Naive thymus-derived CD4-positive, alpha-beta T cell (primary cell): ENCODE measurements around the gene SFMBT2. TPM values are rescaled to one million over a fixed set of nuclear protein-coding genes. Genes with fewer than 3 reads are reported as not detected.

Experiments
- ATAC-seq: fragments of 150-1000 bp; cut with Tn5 transposase; 2 replicates; pipeline ENCODE4 v1.10.0; 2021; ENCODE audit warnings: mild to moderate bottlenecking, moderate library complexity
- CTCF ChIA-PET: fragments of 350-600 bp; sonication (Branson Sonifier 250); formaldehyde crosslinking; loops from one replicate; lab custom pipeline; 2021; ENCODE audit warnings: antibody characterized with exemption; lab: Charles Lee
- POLR2A ChIA-PET: fragments of 350-600 bp; sonication (Branson Sonifier 250); formaldehyde crosslinking; loops from one replicate; lab custom pipeline; 2021; ENCODE audit warnings: antibody characterized with exemption, inconsistent platforms; lab: Charles Lee
- DNase-seq, 9 donors: peaks; one replicate each; pipeline versions ENCODE4 v3.0.0 to v3.0.0-alpha.2; 2020 to 2022; ENCODE audit warnings: mixed read lengths in 1 of 9
- H3K27ac ChIP-seq: one replicate; pipeline ENCODE4 v1.7.0; 2013; ENCODE audit warnings: mild to moderate bottlenecking, low read depth, low read length, moderate library complexity
- H3K27me3 ChIP-seq, 2 donors: one replicate each; pipeline ENCODE4 v1.7.0; 2013; ENCODE audit warnings: low read length in 2 of 2, mild to moderate bottlenecking in 2 of 2, moderate library complexity in 2 of 2; ENCODE audit not compliant: control insufficient read depth in 2 of 2, insufficient read depth in 2 of 2
- H3K36me3 ChIP-seq, 3 experiments: 1 replicate in 2 of 3; 2 replicates in 1 of 3; pipeline ENCODE4 v1.7.0; 2013; ENCODE audit warnings: low read length in 3 of 3, mild to moderate bottlenecking in 3 of 3, moderate library complexity in 1 of 3; ENCODE audit not compliant: insufficient read depth in 3 of 3, control insufficient read depth in 2 of 3
- H3K4me1 ChIP-seq, 2 donors: one replicate each; pipeline ENCODE4 v1.7.0; 2013; ENCODE audit warnings: low read length in 2 of 2, mild to moderate bottlenecking in 2 of 2, moderate library complexity in 1 of 2; ENCODE audit not compliant: control insufficient read depth in 2 of 2, insufficient read depth in 2 of 2
- H3K4me3 ChIP-seq: 2 replicates; pipeline ENCODE4 v1.7.0; 2013; ENCODE audit warnings: mild to moderate bottlenecking, low read length
- H3K9me3 ChIP-seq, 3 experiments: 1 replicate in 2 of 3; 2 replicates in 1 of 3; pipeline ENCODE4 v1.7.0; 2013; ENCODE audit warnings: low read length in 3 of 3; ENCODE audit not compliant: control insufficient read depth in 2 of 3
- H3K27ac Mint-ChIP-seq, 9 donors: one replicate each; pipeline ENCODE4 v1.8.0; 2020 to 2022; ENCODE audit warnings: mixed read lengths in 9 of 9, mild to moderate bottlenecking in 8 of 9, moderate library complexity in 5 of 9, inconsistent platforms in 2 of 9
- H3K27me3 Mint-ChIP-seq, 5 donors: one replicate each; pipeline ENCODE4 v1.8.0; 2021 to 2022; ENCODE audit warnings: mixed read lengths in 5 of 5, mild to moderate bottlenecking in 1 of 5
- H3K36me3 Mint-ChIP-seq, 5 donors: one replicate each; pipeline ENCODE4 v1.8.0; 2020 to 2022; ENCODE audit warnings: mixed read lengths in 5 of 5, mild to moderate bottlenecking in 3 of 5, inconsistent platforms in 1 of 5
- H3K4me1 Mint-ChIP-seq, 7 donors: one replicate each; pipeline ENCODE4 v1.8.0; 2020 to 2022; ENCODE audit warnings: mixed read lengths in 7 of 7, mild to moderate bottlenecking in 3 of 7, inconsistent platforms in 1 of 7
- H3K4me3 Mint-ChIP-seq, 10 donors: one replicate each; pipeline ENCODE4 v1.8.0; 2020 to 2022; ENCODE audit warnings: mild to moderate bottlenecking in 10 of 10, mixed read lengths in 10 of 10, moderate library complexity in 6 of 10, inconsistent platforms in 2 of 10
- H3K9me3 Mint-ChIP-seq, 11 donors: one replicate each; pipeline ENCODE4 v1.8.0; 2020 to 2022; ENCODE audit warnings: mixed read lengths in 11 of 11, mild to moderate bottlenecking in 4 of 11, inconsistent platforms in 1 of 11, moderate library complexity in 1 of 11
- intact Hi-C, 2 donors: fragments of 100-400 bp; cut with micrococcal nuclease; formaldehyde crosslinking; loops; one replicate each; pipeline ENCODE4 v1.15.1; 2023
- polyA plus RNA-seq, 2 donors: library from polyadenylated mRNA; unstranded; fragments of 300-500 nt; fragmentation: Illumina TruSeq; gene quantifications; one replicate each; pipeline ENCODE4 v1.2.3, GENCODE V29; 2021
- total RNA-seq, 6 experiments: library from RNA in 5 of 6; stranded (reverse) in 5 of 6; gene quantifications; 1 replicate in 5 of 6; 2 replicates in 1 of 6; pipeline ENCODE4 v1.2.3 and lab custom pipeline; 2021 to 2026

The SFMBT2 gene
- total and polyA plus RNA-seq, 7 experiments from 2014 or later, result 7.4 to 50.9 (median 39.2) TPM

DNA sequence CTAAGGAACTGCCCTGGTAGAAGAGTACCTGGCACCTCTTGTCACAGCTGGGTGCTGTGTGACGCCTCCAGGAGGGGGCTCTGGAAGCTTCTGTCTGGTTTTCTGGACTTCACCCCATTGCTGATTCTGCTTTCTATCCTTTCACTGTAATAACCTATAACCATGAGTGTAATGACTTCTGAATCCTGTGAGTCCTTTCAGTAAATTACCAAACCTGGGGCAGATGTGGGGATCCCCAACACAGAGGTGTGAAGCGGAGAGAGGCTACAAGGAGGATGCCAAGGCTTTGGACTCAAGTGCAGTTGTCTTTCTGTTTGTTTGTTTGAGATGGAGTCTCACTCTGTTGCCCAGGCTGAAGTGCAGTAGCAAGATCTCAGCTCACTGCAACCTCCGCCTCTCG is 143.7 kb downstream of the SFMBT2 start:
- H3K27ac Mint-ChIP-seq, result peak overlapping the region in 8 of 9 donors; percentile 10 to 84 (median 68)
- H3K9me3 ChIP-seq, result no peaks in the 10 kb centered on the region
- no peak overlapping the region for H3K4me3 Mint-ChIP-seq
- CTCF ChIA-PET, result no interaction called here
- no peaks in the 10 kb centered on the region for H3K27me3 Mint-ChIP-seq
- intact Hi-C loops, result loop anchor here (5.0 to 10.0 kb wide), 3 partner anchors 145 to 218 kb away; no protein-coding TSS in a partner anchor
- H3K4me1 Mint-ChIP-seq, result peaks cover 20 to 50% (median 39%) of the 10 kb centered on the region in 7 donors
- DNase-seq (no peak), ATAC-seq (no peak)
- no peak overlapping the region for H3K27ac ChIP-seq
- H3K36me3 Mint-ChIP-seq, result peaks cover 8 to 26% (median 17%) of the 10 kb centered on the region in 5 donors
- peaks cover 0 to 8% (median 3%) of the 10 kb centered on the region in 11 donors for H3K9me3 Mint-ChIP-seq
- peaks cover 0 to 18% (median 0%) of the 10 kb centered on the region in 3 experiments for H3K36me3 ChIP-seq
- no peaks in the 10 kb centered on the region for H3K27me3 ChIP-seq
- POLR2A ChIA-PET, result interaction anchor here (1.8 kb wide), 1 partner anchor 11 kb away, joined by 5 read pairs; no protein-coding TSS in a partner anchor
- H3K4me1 ChIP-seq, result peaks cover 6 to 24% of the 10 kb centered on the region in 2 donors
- H3K4me3 ChIP-seq, result no peak overlapping the region

- peak overlapping the region in 5 of 9 donors; percentile 36 to 84 (median 76) for H3K27ac Mint-ChIP-seq
Measured at GRCh38 chr10:7265396-7266123, 145.3 kb downstream of the SFMBT2 start.

GRCh38 chr10:7264313-7264756 is 146.5 kb downstream of the SFMBT2 start:
- DNase-seq (no peak), ATAC-seq (no peak)
- CTCF ChIA-PET, result interaction anchor here (0.7 kb wide), 1 partner anchor 131 kb away, joined by 3 read pairs; no protein-coding TSS in a partner anchor
- Histone ChIP-seq H3K27ac (no peak overlapping the region), H3K4me1 (peaks cover 13 to 19% of the 10 kb centered on the region in 2 donors), H3K36me3 (peaks cover 0 to 18% (median 0%) of the 10 kb centered on the region in 3 experiments), H3K4me3 (no peak overlapping the region), H3K9me3 (no peaks in the 10 kb centered on the region), H3K27me3 (no peaks in the 10 kb centered on the region)
- Mint-ChIP-seq H3K9me3 (peaks cover 0 to under 1% (median 0%) of the 10 kb centered on the region in 11 donors), H3K4me1 (peaks cover 17 to 52% (median 38%) of the 10 kb centered on the region in 7 donors), H3K27me3 (no peaks in the 10 kb centered on the region), H3K36me3 (peaks cover 0 to 20% (median 6%) of the 10 kb centered on the region in 5 donors), H3K27ac (peak overlapping the region in 3 of 9 donors; percentile 36 to 84 (median 83)), H3K4me3 (no peak overlapping the region)
- POLR2A ChIA-PET, result no interaction called here
- intact Hi-C loops, result loop anchor here in 1 of 2 donors (10.0 kb wide), 1 partner anchor 220 kb away; no protein-coding TSS in a partner anchor

More at GRCh38 chr10:7265396-7266123, 145.3 kb downstream of the SFMBT2 start:
- Mint-ChIP-seq H3K36me3 (peaks cover 0 to 20% (median 8%) of the 10 kb centered on the region in 5 donors), H3K4me1 (peaks cover 16 to 52% (median 38%) of the 10 kb centered on the region in 7 donors), H3K4me3 (no peak overlapping the region), H3K27me3 (no peaks in the 10 kb centered on the region), H3K9me3 (peaks cover 0 to 3% (median 0%) of the 10 kb centered on the region in 11 donors)
- H3K27me3 ChIP-seq, result no peaks in the 10 kb centered on the region
- no peak for DNase-seq
- H3K36me3 ChIP-seq, result peaks cover 0 to 18% (median 0%) of the 10 kb centered on the region in 3 experiments
- no peak for ATAC-seq
- no peak overlapping the region for H3K4me3 ChIP-seq
- no peaks in the 10 kb centered on the region for H3K9me3 ChIP-seq
- no peak overlapping the region for H3K27ac ChIP-seq
- POLR2A ChIA-PET, result no interaction called here
- intact Hi-C loops, result loop anchor here (5.0 to 10.0 kb wide), 3 partner anchors 143 to 219 kb away; no protein-coding TSS in a partner anchor
- CTCF ChIA-PET, result interaction anchor here (0.6 to 0.9 kb wide), 2 partner anchors 19 to 345 kb away, joined by 3 read pairs; no protein-coding TSS in a partner anchor
- H3K4me1 ChIP-seq, result peaks cover 6 to 13% of the 10 kb centered on the region in 2 donors

- H3K9me3 Mint-ChIP-seq, result no peaks in the 10 kb centered on the region
- H3K36me3 ChIP-seq, result peaks cover 0 to 18% (median 0%) of the 10 kb centered on the region in 3 experiments
- no peak overlapping the region for H3K4me3 Mint-ChIP-seq
- H3K4me1 Mint-ChIP-seq, result peaks cover 22 to 52% (median 39%) of the 10 kb centered on the region in 7 donors
- no peaks in the 10 kb centered on the region for H3K27me3 Mint-ChIP-seq
- H3K4me1 ChIP-seq, result peaks cover 16 to 26% of the 10 kb centered on the region in 2 donors
- no peaks in the 10 kb centered on the region for H3K27me3 ChIP-seq
- intact Hi-C loops, result loop anchor here in 1 of 2 donors (10.0 kb wide), 1 partner anchor 221 kb away; no protein-coding TSS in a partner anchor
- CTCF ChIA-PET, result interaction anchor here (1.0 kb wide), 1 partner anchor 143 kb away, joined by 3 read pairs; no protein-coding TSS in a partner anchor
- no peak overlapping the region for H3K27ac ChIP-seq
- peaks cover 0 to 20% (median 4%) of the 10 kb centered on the region in 5 donors for H3K36me3 Mint-ChIP-seq
- no peak for ATAC-seq
- peak overlapping the region in 3 of 9 donors; percentile 24 to 84 (median 83) for H3K27ac Mint-ChIP-seq
- no peaks in the 10 kb centered on the region for H3K9me3 ChIP-seq
- no peak for DNase-seq
- no peak overlapping the region for H3K4me3 ChIP-seq
- POLR2A ChIA-PET, result interaction anchor here (0.7 kb wide), 1 partner anchor 989 kb away, joined by 4 read pairs; no protein-coding TSS in a partner anchor
Measured at GRCh38 chr10:7263616-7264015, 147.2 kb downstream of the SFMBT2 start.

- Histone ChIP-seq H3K4me1 (peaks cover 27 to 30% of the 10 kb centered on the region in 2 donors), H3K27ac (no peak overlapping the region), H3K9me3 (no peaks in the 10 kb centered on the region), H3K36me3 (peaks cover 0 to 14% (median 3%) of the 10 kb centered on the region in 3 experiments), H3K27me3 (no peaks in the 10 kb centered on the region), H3K4me3 (no peak overlapping the region)
- Mint-ChIP-seq H3K36me3 (peaks cover 0 to 16% (median 7%) of the 10 kb centered on the region in 5 donors), H3K27ac (peak overlapping the region in 3 of 9 donors; percentile 26 to 90 (median 80)), H3K4me1 (peaks cover 33 to 58% (median 50%) of the 10 kb centered on the region in 7 donors), H3K27me3 (no peaks in the 10 kb centered on the region), H3K4me3 (no peak overlapping the region), H3K9me3 (no peaks in the 10 kb centered on the region)
- intact Hi-C loops, result loop anchor here (2.0 to 10.0 kb wide), 3 partner anchors 147 to 341 kb away; no protein-coding TSS in a partner anchor
- ChIA-PET CTCF (interaction anchor here (1.2 to 1.4 kb wide), 2 partner anchors 18 to 156 kb away, joined by 3 read pairs; no protein-coding TSS in a partner anchor), POLR2A (no interaction called here)
- DNase-seq (no peak), ATAC-seq (no peak)
Measured at GRCh38 chr10:7261351-7261750, 149.5 kb downstream of the SFMBT2 start.

GRCh38 chr10:7260912-7261311 is 149.9 kb downstream of the SFMBT2 start:
- ChIA-PET CTCF (no interaction called here), POLR2A (no interaction called here)
- no peak for ATAC-seq
- intact Hi-C loops, result loop anchor here (1.0 to 10.0 kb wide), 8 partner anchors 8 to 426 kb away; no protein-coding TSS in a partner anchor
- Mint-ChIP-seq H3K4me3 (no peak overlapping the region), H3K9me3 (no peaks in the 10 kb centered on the region), H3K27ac (peak overlapping the region in 2 of 9 donors; percentile 80 to 90), H3K36me3 (peaks cover 0 to 16% (median 7%) of the 10 kb centered on the region in 5 donors), H3K27me3 (no peaks in the 10 kb centered on the region), H3K4me1 (peaks cover 37 to 62% (median 54%) of the 10 kb centered on the region in 7 donors)
- Histone ChIP-seq H3K4me3 (no peak overlapping the region), H3K36me3 (peaks cover 0 to 13% (median 3%) of the 10 kb centered on the region in 3 experiments), H3K9me3 (no peaks in the 10 kb centered on the region), H3K4me1 (peaks cover 27 to 30% of the 10 kb centered on the region in 2 donors), H3K27me3 (no peaks in the 10 kb centered on the region), H3K27ac (no peak overlapping the region)
- no peak for DNase-seq
